BJ (cell line): ENCODE data around the gene KLHL2. TPM values are rescaled to one million over a fixed set of nuclear protein-coding genes. Genes with fewer than 3 reads are reported as not detected.

ENCODE experiments used
- CTCF ChIA-PET: fragments of 350-600 bp; formaldehyde crosslinking; extraction: SDS; loops from one replicate; lab custom pipeline; 2021; ENCODE audit warnings: antibody characterized with exemption, inconsistent platforms; lab: Yijun Ruan, JAX
- POLR2A ChIA-PET: fragments of 300-600 bp; sonication (Branson Sonifier 250); formaldehyde crosslinking; extraction: SDS; loops from one replicate; lab custom pipeline; 2021; ENCODE audit warnings: antibody characterized with exemption; lab: Charles Lee
- DNase-seq: peaks from one replicate; pipeline ENCODE4 v3.0.0-alpha.2; 2011; ENCODE audit warnings: low read depth
- H3K27me3 ChIP-seq: 2 replicates; pipeline ENCODE4 v1.6.0; 2011; ENCODE audit warnings: low read length; ENCODE audit not compliant: control insufficient read depth, insufficient read depth
- H3K36me3 ChIP-seq: 2 replicates; pipeline ENCODE4 v1.5.1; 2011; ENCODE audit warnings: low read length; ENCODE audit not compliant: control insufficient read depth, insufficient read depth
- H3K4me3 ChIP-seq: 2 replicates; pipeline ENCODE4 v1.5.1; 2011; ENCODE audit warnings: low read depth, mild to moderate bottlenecking, control low read depth, low read length
- CTCF ChIP-seq: IDR thresholded peaks from 2 replicates; pipeline ENCODE4 v1.5.1; 2011; ENCODE audit warnings: low read depth, mild to moderate bottlenecking, control low read depth, inconsistent platforms, low read length, moderate library complexity; ENCODE audit not compliant: insufficient read depth
- polyA plus RNA-seq: library from polyadenylated mRNA; depleted of rRNA; stranded (reverse); fragments of >200 nt; gene quantifications from 2 replicates; pipeline ENCODE4 v1.2.3, GENCODE V29; 2011

Gene KLHL2
- polyA plus RNA-seq, 1 experiment = 6.8 TPM

- TF ChIP-seq CTCF = no peak
- Histone ChIP-seq H3K4me3 (no peak overlapping the region), H3K36me3 (no peaks in the 10 kb centered on the region), H3K27me3 (no peaks in the 10 kb centered on the region)
- DNase-seq = no peak
- CTCF ChIA-PET = no interaction called here
- POLR2A ChIA-PET = no interaction called here
Observed at GRCh38 chr4:165324236-165324917, 117.0 kb downstream of the KLHL2 start.

GRCh38 chr4:165324918-165325304, 117.5 kb downstream of the KLHL2 start:
- DNase-seq = no peak
- ChIA-PET POLR2A (no interaction called here), CTCF (interaction anchor here (0.5 to 1.4 kb wide), 2 partner anchors 9 to 187 kb away, joined by 3 to 4 read pairs; no protein-coding TSS in a partner anchor)
- H3K36me3 ChIP-seq = no peaks in the 10 kb centered on the region
- TF ChIP-seq CTCF = no peak
- H3K4me3 ChIP-seq = no peak overlapping the region
- H3K27me3 ChIP-seq = no peaks in the 10 kb centered on the region

GRCh38 chr4:165325732-165326512, 118.6 kb downstream of the KLHL2 start:
- H3K36me3 ChIP-seq = no peaks in the 10 kb centered on the region
- no peaks in the 10 kb centered on the region for H3K27me3 ChIP-seq
- TF ChIP-seq CTCF = no peak
- ChIA-PET CTCF (interaction anchor here (1.4 to 2.6 kb wide), 2 partner anchors 188 to 195 kb away, joined by 4 to 10 read pairs; no protein-coding TSS in a partner anchor), POLR2A (no interaction called here)
- H3K4me3 ChIP-seq = no peak overlapping the region
- no peak for DNase-seq

- no peaks in the 10 kb centered on the region for H3K27me3 ChIP-seq
- TF ChIP-seq CTCF = no peak
- ChIA-PET POLR2A (interaction anchor here (0.7 kb wide), 1 partner anchor 9 kb away, joined by 3 read pairs; no protein-coding TSS in a partner anchor), CTCF (interaction anchor here (0.6 to 2.6 kb wide), 3 partner anchors 10 to 195 kb away, joined by 3 to 10 read pairs (median 6); no protein-coding TSS in a partner anchor)
- no peaks in the 10 kb centered on the region for H3K36me3 ChIP-seq
- H3K4me3 ChIP-seq = peak overlapping the region; percentile 62
- no peak for DNase-seq
Observed at GRCh38 chr4:165326831-165327210, 119.5 kb downstream of the KLHL2 start.
